ENCODE measurements around the gene PARD3B. TPM values are rescaled to one million over a fixed set of nuclear protein-coding genes. Genes with fewer than 3 reads are reported as not detected.

PARD3B gene
- total RNA-seq, 1 experiment from 2014 or later = 6.4 TPM

DNA sequence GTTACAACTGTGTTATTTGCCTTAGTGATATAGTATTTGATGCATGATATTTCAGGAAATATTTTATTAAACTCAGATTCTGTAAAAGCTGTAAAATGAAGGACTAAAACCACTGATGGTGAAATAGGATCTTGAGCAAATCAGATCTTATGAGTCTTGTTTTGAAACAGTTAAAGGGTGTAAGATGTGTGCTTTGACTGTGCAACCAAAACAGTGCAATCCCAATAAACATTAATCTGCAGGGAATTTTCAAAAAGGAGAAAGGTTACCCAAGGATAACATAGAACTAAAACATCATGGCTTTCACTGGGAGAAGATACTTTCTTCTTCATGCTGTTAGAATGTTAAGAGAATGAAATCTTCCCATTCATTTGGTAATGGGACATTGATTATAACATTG is 378.7 kb downstream of the PARD3B start:
- no peak for TF ChIP-seq CTCF (conservative IDR thresholded peaks at IDR 0.05)
- Histone ChIP-seq H2BK120ac (ENCODE audit: low read depth, low read length, poor library complexity, severe bottlenecking) (no peak overlapping the region), H3K79me1 (ENCODE audit: insufficient read depth, low read depth, low read length, poor library complexity, severe bottlenecking) (no peaks in the 10 kb centered on the region), H4K91ac (ENCODE audit: insufficient read length, low read depth, low read length) (no peak overlapping the region), H3K79me2 (ENCODE audit: insufficient read depth, low read length) (no peaks in the 10 kb centered on the region), H2AK5ac (ENCODE audit: insufficient read length, low read length) (no peak overlapping the region), H3K23me2 (ENCODE audit: insufficient read length, low read depth, low read length, poor library complexity, severe bottlenecking) (no peaks in the 10 kb centered on the region), H3K56ac (ENCODE audit: insufficient read length, low read depth, low read length) (no peak overlapping the region), H4K20me1 (ENCODE audit: control insufficient read depth, insufficient read depth, insufficient read length) (no peaks in the 10 kb centered on the region), H3K27ac (ENCODE audit: insufficient read length, low read depth, low read length) (no peak overlapping the region), H3K23ac (ENCODE audit: insufficient read length, low read depth, low read length) (no peak overlapping the region), H2BK15ac (ENCODE audit: low read depth, low read length) (no peak overlapping the region), H3T11ph (ENCODE audit: low read length) (no peak overlapping the region), H3K27me3 (ENCODE audit: insufficient read depth, low read length) (no peaks in the 10 kb centered on the region), H3K4me1 (ENCODE audit: insufficient read depth, low read length) (no peaks in the 10 kb centered on the region), H3K18ac (ENCODE audit: insufficient read length, low read depth, low read length) (no peak overlapping the region), H3K4ac (ENCODE audit: low read depth, low read length) (no peak overlapping the region), H2BK12ac (ENCODE audit: insufficient read length, low read depth, low read length) (no peak overlapping the region), H3K9ac (ENCODE audit: extremely low read depth, insufficient read length, low read length) (no peak overlapping the region), H3K9me3 (ENCODE audit: control insufficient read depth, low read depth, low read length) (no peaks in the 10 kb centered on the region), H3K14ac (ENCODE audit: insufficient read depth, low read length) (no peak overlapping the region), H3K4me2 (ENCODE audit: insufficient read depth, insufficient read length, low read length) (no peak overlapping the region), H2AFZ (ENCODE audit: low read length) (no peak overlapping the region), H4K5ac (ENCODE audit: insufficient read length, low read depth, low read length) (no peak overlapping the region), H2BK5ac (ENCODE audit: insufficient read length, low read length) (no peak overlapping the region), H2BK20ac (ENCODE audit: low read depth, low read length, poor library complexity, severe bottlenecking) (no peak overlapping the region), H4K8ac (replicated peaks; ENCODE audit: insufficient read length, low read depth, low read length) (no peak overlapping the region)
- Mint-ChIP-seq H3K4me3 (no peak overlapping the region), H3K27me3 (ENCODE audit: low read depth) (no peaks in the 10 kb centered on the region), H3K36me3 (ENCODE audit: insufficient read depth in 1 of 3, low read depth in 3 of 3) (no peaks in the 10 kb centered on the region), H3K4me1 (peaks cover 2 to 4% of the 10 kb centered on the region in 2 experiments; a peak in 2 of 4 replicates), H3K27ac (no peak overlapping the region), H3K9me3 (no peaks in the 10 kb centered on the region)
- no peak for DNase-seq

All from H9 (cell line).